ENCODE measurements around the gene LY86. TPM values are rescaled to one million over a fixed set of nuclear protein-coding genes. Genes with fewer than 3 reads are reported as not detected.
A peak's percentile ranks its signal among the peaks of the same experiment; 100 is the strongest.

Gene LY86
- polyA plus RNA-seq (2013) = 2.4 TPM

- Histone ChIP-seq H3K9me3 (ENCODE audit: control extremely low read depth in 1 of 5, control insufficient read depth in 4 of 5, insufficient read depth in 2 of 5, low read depth in 1 of 5, low read length in 4 of 5) (no peaks in the 10 kb centered on the region), H3K27ac (ENCODE audit: insufficient read depth in 1 of 2, low read depth in 1 of 2, low read length in 2 of 2, poor library complexity in 1 of 2, severe bottlenecking in 2 of 2) (no peak within 1 kb of the TSS), H3K27me3 (replicated peaks in 2 of 5; ENCODE audit: control insufficient read depth in 4 of 5, insufficient read depth in 5 of 5, low read length in 4 of 5) (no peaks in the 10 kb centered on the region), H3K36me3 (ENCODE audit: control insufficient read depth in 4 of 4, insufficient read depth in 4 of 4, low read length in 3 of 4) (no peaks in the 10 kb centered on the region), H3K4me3 (ENCODE audit: control insufficient read depth in 1 of 7, extremely low read depth in 1 of 7, insufficient read depth in 4 of 7, low read depth in 2 of 7, low read length in 6 of 7) (peak within 1 kb of the TSS in 1 of 7 experiments; percentile 41), H3K4me1 (ENCODE audit: control extremely low read depth in 1 of 4, control insufficient read depth in 4 of 4, insufficient read depth in 4 of 4, low read length in 3 of 4) (peaks cover 12 to 86% (median 45%) of the 10 kb centered on the region in 4 experiments)
- POLR2A ChIA-PET = no interaction called here
- WGBS (ENCODE audit: insufficient coverage) = 72% methylated on average over 8 of the region's 14 CpGs
- CTCF ChIA-PET = interaction anchor here (1.2 kb wide), 1 partner anchor 108 kb away, joined by 4 read pairs; no protein-coding TSS in a partner anchor
- DNase-seq = peak in 1 of 3 donors; percentile 49
Observed at GRCh38 chr6:6588064-6588923, at the start of gene LY86. Gene LY86, plus strand, starts transcription at chr6:6588720. Its CDS starts 15 bp downstream, at chr6:6588735.

- Histone ChIP-seq H3K4me1 (ENCODE audit: control extremely low read depth in 1 of 4, control insufficient read depth in 4 of 4, insufficient read depth in 4 of 4, low read length in 3 of 4) (peaks cover 0 to 4% (median 0%) of the 10 kb centered on the region in 4 experiments), H3K9me3 (ENCODE audit: control extremely low read depth in 1 of 5, control insufficient read depth in 4 of 5, insufficient read depth in 2 of 5, low read depth in 1 of 5, low read length in 4 of 5) (peaks cover 0 to 7% (median 2%) of the 10 kb centered on the region in 5 experiments), H3K27ac (ENCODE audit: insufficient read depth in 1 of 2, low read depth in 1 of 2, low read length in 2 of 2, poor library complexity in 1 of 2, severe bottlenecking in 2 of 2) (no peak overlapping the region), H3K36me3 (ENCODE audit: control insufficient read depth in 4 of 4, insufficient read depth in 4 of 4, low read length in 3 of 4) (no peaks in the 10 kb centered on the region), H3K27me3 (replicated peaks in 2 of 5; ENCODE audit: control insufficient read depth in 4 of 5, insufficient read depth in 5 of 5, low read length in 4 of 5) (peaks cover 3 to 18% (median 6%) of the 10 kb centered on the region in 5 experiments), H3K4me3 (ENCODE audit: control insufficient read depth in 1 of 7, extremely low read depth in 1 of 7, insufficient read depth in 4 of 7, low read depth in 2 of 7, low read length in 6 of 7) (no peak overlapping the region)
- CTCF ChIA-PET = interaction anchor here (1.0 to 1.2 kb wide), 2 partner anchors 10 to 482 kb away, joined by 3 read pairs; no protein-coding TSS in a partner anchor
- DNase-seq = no peak
- 93% methylated on average over 4 of the region's 4 CpGs for WGBS (ENCODE audit: insufficient coverage)
- POLR2A ChIA-PET = no interaction called here
Observed at GRCh38 chr6:6539036-6539435, 49.5 kb upstream of the LY86 start.

DNA sequence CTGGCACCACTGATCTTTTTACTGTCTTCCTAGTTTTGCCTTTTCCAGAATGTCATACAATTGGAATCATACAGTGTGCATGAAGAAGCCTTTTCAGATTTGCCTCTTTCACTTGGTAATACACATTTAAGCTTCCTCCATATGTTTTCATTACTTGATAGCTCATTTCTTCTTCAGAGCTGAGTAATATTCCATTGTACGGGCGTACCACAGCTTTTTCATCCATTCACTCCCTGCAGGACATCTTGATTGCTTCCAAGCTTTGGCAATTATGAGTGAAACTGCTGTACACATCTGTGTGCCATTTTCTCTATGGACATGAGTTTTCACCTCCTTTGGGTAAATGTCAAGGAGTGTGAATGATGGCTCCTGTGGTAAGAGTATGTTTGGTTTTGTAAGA lies 46.2 kb upstream of the LY86 start:
- Histone ChIP-seq H3K4me1 (ENCODE audit: control extremely low read depth in 1 of 4, control insufficient read depth in 4 of 4, insufficient read depth in 4 of 4, low read length in 3 of 4) (peaks cover 0 to 21% (median 15%) of the 10 kb centered on the region in 4 experiments), H3K27ac (ENCODE audit: insufficient read depth in 1 of 2, low read depth in 1 of 2, low read length in 2 of 2, poor library complexity in 1 of 2, severe bottlenecking in 2 of 2) (no peak overlapping the region), H3K9me3 (ENCODE audit: control extremely low read depth in 1 of 5, control insufficient read depth in 4 of 5, insufficient read depth in 2 of 5, low read depth in 1 of 5, low read length in 4 of 5) (peaks cover 0 to 7% (median 2%) of the 10 kb centered on the region in 5 experiments), H3K36me3 (ENCODE audit: control insufficient read depth in 4 of 4, insufficient read depth in 4 of 4, low read length in 3 of 4) (no peaks in the 10 kb centered on the region), H3K4me3 (ENCODE audit: control insufficient read depth in 1 of 7, extremely low read depth in 1 of 7, insufficient read depth in 4 of 7, low read depth in 2 of 7, low read length in 6 of 7) (no peak overlapping the region), H3K27me3 (replicated peaks in 2 of 5; ENCODE audit: control insufficient read depth in 4 of 5, insufficient read depth in 5 of 5, low read length in 4 of 5) (peaks cover 6 to 41% (median 11%) of the 10 kb centered on the region in 5 experiments)
- POLR2A ChIA-PET = no interaction called here
- DNase-seq = no peak
- CTCF ChIA-PET = interaction anchor here (1.5 kb wide), 1 partner anchor 39 kb away, joined by 3 read pairs; no protein-coding TSS in a partner anchor
- no CpG with 5 or more reads among the region's 2 CpGs for WGBS (ENCODE audit: insufficient coverage)

DNA sequence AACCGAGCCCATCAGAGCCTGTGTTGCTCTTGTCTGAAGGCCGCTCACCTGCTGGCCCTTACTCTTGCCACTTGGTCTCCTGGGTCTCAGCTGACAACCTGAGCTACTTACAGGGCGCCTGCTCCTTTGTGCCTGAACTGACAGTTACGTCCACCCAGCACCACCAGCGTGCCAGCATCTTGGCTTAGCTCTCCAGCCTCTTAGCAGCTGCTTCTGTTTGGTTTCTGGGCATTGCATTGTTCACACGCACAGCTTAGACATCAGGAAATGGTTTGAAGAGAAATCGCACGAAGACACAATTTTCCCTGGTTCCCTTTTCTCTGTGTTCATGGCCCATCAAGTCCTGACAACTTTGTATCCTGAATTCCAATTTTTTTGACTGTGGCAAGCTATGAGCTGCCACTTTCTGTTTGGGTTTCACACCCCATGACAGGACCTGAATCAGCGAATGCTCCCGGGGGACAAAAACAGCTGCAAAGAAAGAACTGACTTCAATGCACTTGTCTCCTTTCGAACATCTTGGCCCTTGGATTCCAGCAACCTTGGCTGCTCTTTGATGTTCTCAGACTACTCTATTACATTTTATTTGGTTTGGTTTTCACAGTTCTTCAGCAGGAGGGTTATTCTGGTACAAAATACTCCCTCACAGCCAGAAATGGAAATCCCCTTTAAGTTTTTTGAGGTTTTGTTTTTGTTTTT lies 45.2 kb upstream of the LY86 start:
- Histone ChIP-seq H3K27ac (ENCODE audit: insufficient read depth in 1 of 2, low read depth in 1 of 2, low read length in 2 of 2, poor library complexity in 1 of 2, severe bottlenecking in 2 of 2) (no peak overlapping the region), H3K4me1 (ENCODE audit: control extremely low read depth in 1 of 4, control insufficient read depth in 4 of 4, insufficient read depth in 4 of 4, low read length in 3 of 4) (peaks cover 0 to 19% (median 15%) of the 10 kb centered on the region in 4 experiments), H3K9me3 (ENCODE audit: control extremely low read depth in 1 of 5, control insufficient read depth in 4 of 5, insufficient read depth in 2 of 5, low read depth in 1 of 5, low read length in 4 of 5) (peaks cover 0 to 7% (median 2%) of the 10 kb centered on the region in 5 experiments), H3K36me3 (ENCODE audit: control insufficient read depth in 4 of 4, insufficient read depth in 4 of 4, low read length in 3 of 4) (no peaks in the 10 kb centered on the region), H3K4me3 (ENCODE audit: control insufficient read depth in 1 of 7, extremely low read depth in 1 of 7, insufficient read depth in 4 of 7, low read depth in 2 of 7, low read length in 6 of 7) (no peak overlapping the region), H3K27me3 (replicated peaks in 2 of 5; ENCODE audit: control insufficient read depth in 4 of 5, insufficient read depth in 5 of 5, low read length in 4 of 5) (peaks cover 4 to 41% (median 11%) of the 10 kb centered on the region in 5 experiments)
- DNase-seq = no peak
- ChIA-PET CTCF (interaction anchor here (1.5 kb wide), 1 partner anchor 40 kb away, joined by 3 read pairs; no protein-coding TSS in a partner anchor), POLR2A (no interaction called here)
- WGBS (ENCODE audit: insufficient coverage) = 80% methylated on average over 9 of the region's 11 CpGs

- peaks cover 0 to 34% (median 8%) of the 10 kb centered on the region in 5 experiments for H3K27me3 ChIP-seq (replicated peaks in 2 of 5; ENCODE audit: control insufficient read depth in 4 of 5, insufficient read depth in 5 of 5, low read length in 4 of 5)
- no peak for DNase-seq
- H3K27ac ChIP-seq (ENCODE audit: insufficient read depth in 1 of 2, low read depth in 1 of 2, low read length in 2 of 2, poor library complexity in 1 of 2, severe bottlenecking in 2 of 2) = no peak overlapping the region
- POLR2A ChIA-PET = no interaction called here
- H3K4me1 ChIP-seq (ENCODE audit: control extremely low read depth in 1 of 4, control insufficient read depth in 4 of 4, insufficient read depth in 4 of 4, low read length in 3 of 4) = peaks cover 0 to 19% (median 15%) of the 10 kb centered on the region in 4 experiments
- H3K36me3 ChIP-seq (ENCODE audit: control insufficient read depth in 4 of 4, insufficient read depth in 4 of 4, low read length in 3 of 4) = no peaks in the 10 kb centered on the region
- CTCF ChIA-PET = interaction anchor here (1.1 to 3.1 kb wide), 7 partner anchors 14 to 1402 kb away, joined by 3 to 48 read pairs (median 7); no protein-coding TSS in a partner anchor
- 34% methylated on average over 24 of the region's 27 CpGs for WGBS (ENCODE audit: insufficient coverage)
- H3K4me3 ChIP-seq (ENCODE audit: control insufficient read depth in 1 of 7, extremely low read depth in 1 of 7, insufficient read depth in 4 of 7, low read depth in 2 of 7, low read length in 6 of 7) = peak overlapping the region in 5 of 7 experiments; percentile 28 to 76 (median 47)
- H3K9me3 ChIP-seq (ENCODE audit: control extremely low read depth in 1 of 5, control insufficient read depth in 4 of 5, insufficient read depth in 2 of 5, low read depth in 1 of 5, low read length in 4 of 5) = peaks cover 0 to 7% (median 2%) of the 10 kb centered on the region in 5 experiments
Observed at GRCh38 chr6:6545616-6546317, 42.8 kb upstream of the LY86 start.

GRCh38 chr6:6546318-6547109 lies 42.0 kb upstream of the LY86 start:
- Histone ChIP-seq H3K36me3 (ENCODE audit: control insufficient read depth in 4 of 4, insufficient read depth in 4 of 4, low read length in 3 of 4) (no peaks in the 10 kb centered on the region), H3K4me1 (ENCODE audit: control extremely low read depth in 1 of 4, control insufficient read depth in 4 of 4, insufficient read depth in 4 of 4, low read length in 3 of 4) (peaks cover 0 to 19% (median 15%) of the 10 kb centered on the region in 4 experiments), H3K4me3 (ENCODE audit: control insufficient read depth in 1 of 7, extremely low read depth in 1 of 7, insufficient read depth in 4 of 7, low read depth in 2 of 7, low read length in 6 of 7) (peak overlapping the region; percentile 16 to 76 (median 41)), H3K27me3 (replicated peaks in 2 of 5; ENCODE audit: control insufficient read depth in 4 of 5, insufficient read depth in 5 of 5, low read length in 4 of 5) (peaks cover 0 to 34% (median 8%) of the 10 kb centered on the region in 5 experiments), H3K9me3 (ENCODE audit: control extremely low read depth in 1 of 5, control insufficient read depth in 4 of 5, insufficient read depth in 2 of 5, low read depth in 1 of 5, low read length in 4 of 5) (peaks cover 0 to 7% (median 2%) of the 10 kb centered on the region in 5 experiments), H3K27ac (ENCODE audit: insufficient read depth in 1 of 2, low read depth in 1 of 2, low read length in 2 of 2, poor library complexity in 1 of 2, severe bottlenecking in 2 of 2) (no peak overlapping the region)
- ChIA-PET CTCF (interaction anchor here (0.9 to 3.1 kb wide), 16 partner anchors 8 to 1403 kb away, joined by 3 to 48 read pairs (median 4); partner anchors contain the start of gene NRN1), POLR2A (no interaction called here)
- DNase-seq = peak; percentile 36 to 77 (median 71)
- under 1% methylated on average over 59 of the region's 64 CpGs for WGBS (ENCODE audit: insufficient coverage)

Data from common myeloid progenitor, CD34-positive (primary cell).